Choroid plexus epithelial cell (primary cell): Measurements from ENCODE around the gene NPPB.

ENCODE experiments used
- DNase-seq: peaks from one replicate; pipeline ENCODE4 v3.0.0-alpha.2; 2010; ENCODE audit warnings: low read depth
- H3K4me3 ChIP-seq: 2 replicates; pipeline ENCODE4 v1.5.1; 2011; ENCODE audit warnings: low read depth, mild to moderate bottlenecking, control low read depth, low read length, moderate library complexity
- TF ChIP-seq, protein P1 (sequence below): conservative IDR thresholded peaks from 2 replicates; pipeline ENCODE4 v1.5.1; 2011; ENCODE audit warnings: low read depth, mild to moderate bottlenecking, control low read depth, inconsistent platforms, low read length, moderate library complexity

The NPPB gene

DNA sequence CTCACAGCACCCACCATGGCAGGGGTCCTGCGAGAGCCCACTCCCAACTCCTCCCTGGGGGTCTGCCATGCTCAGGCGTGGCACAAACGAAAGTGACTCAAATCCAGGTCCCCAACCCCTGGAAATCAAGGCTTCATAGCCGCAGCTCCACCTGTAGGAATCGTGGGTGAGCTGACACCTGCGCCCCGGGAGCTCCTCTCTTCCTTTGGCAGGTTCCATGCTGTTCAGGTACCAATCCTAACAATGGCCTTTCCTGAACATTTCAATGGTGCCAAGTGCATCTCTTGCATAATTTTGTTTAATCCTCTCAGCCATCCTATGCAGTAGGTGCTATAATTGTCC lies 28.9 kb upstream of the NPPB start:
- DNase-seq = no peak
- no peak overlapping the region for H3K4me3 ChIP-seq
- TF ChIP-seq, protein P1, sequence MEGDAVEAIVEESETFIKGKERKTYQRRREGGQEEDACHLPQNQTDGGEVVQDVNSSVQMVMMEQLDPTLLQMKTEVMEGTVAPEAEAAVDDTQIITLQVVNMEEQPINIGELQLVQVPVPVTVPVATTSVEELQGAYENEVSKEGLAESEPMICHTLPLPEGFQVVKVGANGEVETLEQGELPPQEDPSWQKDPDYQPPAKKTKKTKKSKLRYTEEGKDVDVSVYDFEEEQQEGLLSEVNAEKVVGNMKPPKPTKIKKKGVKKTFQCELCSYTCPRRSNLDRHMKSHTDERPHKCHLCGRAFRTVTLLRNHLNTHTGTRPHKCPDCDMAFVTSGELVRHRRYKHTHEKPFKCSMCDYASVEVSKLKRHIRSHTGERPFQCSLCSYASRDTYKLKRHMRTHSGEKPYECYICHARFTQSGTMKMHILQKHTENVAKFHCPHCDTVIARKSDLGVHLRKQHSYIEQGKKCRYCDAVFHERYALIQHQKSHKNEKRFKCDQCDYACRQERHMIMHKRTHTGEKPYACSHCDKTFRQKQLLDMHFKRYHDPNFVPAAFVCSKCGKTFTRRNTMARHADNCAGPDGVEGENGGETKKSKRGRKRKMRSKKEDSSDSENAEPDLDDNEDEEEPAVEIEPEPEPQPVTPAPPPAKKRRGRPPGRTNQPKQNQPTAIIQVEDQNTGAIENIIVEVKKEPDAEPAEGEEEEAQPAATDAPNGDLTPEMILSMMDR = no peak

DNA sequence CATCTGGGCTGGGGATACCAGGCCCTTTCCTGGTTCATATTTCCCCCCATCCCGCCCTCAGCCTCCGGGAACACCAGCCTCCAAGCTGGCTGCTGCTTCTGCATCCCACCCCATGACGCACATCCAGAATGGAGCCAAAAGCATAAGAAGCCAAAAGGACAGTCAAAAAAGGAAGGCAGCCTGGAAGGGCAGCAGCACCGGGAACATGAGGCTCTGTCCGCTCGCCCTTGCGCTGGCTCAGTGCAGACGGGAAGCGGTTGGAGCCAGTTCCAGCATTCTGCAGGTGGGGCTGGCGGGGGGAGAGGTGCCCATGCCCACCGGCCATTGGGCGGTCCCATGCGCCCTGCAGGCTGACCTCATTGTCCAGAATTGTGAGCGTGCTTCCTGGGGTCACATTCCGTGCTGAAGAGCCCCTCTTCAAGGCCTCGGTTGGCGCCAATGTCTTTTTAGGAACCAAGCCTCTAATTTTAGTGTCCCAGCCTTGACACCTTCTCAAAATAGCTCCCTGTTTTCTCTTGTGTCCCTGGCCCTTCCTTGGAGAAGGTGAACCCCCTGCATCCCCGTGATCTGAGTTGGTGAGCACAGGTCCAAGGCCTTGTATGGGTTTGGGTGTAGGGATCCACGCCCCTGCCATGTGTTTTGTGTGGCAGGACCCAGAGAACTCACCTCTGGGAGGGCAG lies 28.4 kb upstream of the NPPB start:
- no peak overlapping the region for H3K4me3 ChIP-seq
- TF ChIP-seq, protein P1 = no peak
- no peak for DNase-seq

DNA sequence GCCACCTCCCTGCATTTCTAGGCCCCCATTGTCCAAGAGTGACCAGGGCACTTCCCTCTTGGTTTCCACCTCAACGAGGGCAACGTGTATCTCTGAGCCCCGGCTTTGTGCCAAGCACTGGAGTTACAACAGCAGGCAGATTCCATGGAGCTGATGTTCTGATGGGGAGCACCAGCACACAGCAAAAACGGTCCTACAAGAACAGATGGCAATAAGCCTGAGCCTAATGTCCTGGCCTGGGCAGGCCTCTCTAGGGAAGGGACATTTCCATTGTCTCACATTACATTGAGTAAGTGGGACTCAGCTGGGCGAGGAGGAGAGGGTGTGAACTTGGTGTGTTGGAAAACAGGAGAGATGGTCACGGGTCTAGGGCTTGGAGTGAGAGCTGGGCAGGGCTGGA lies 27.2 kb upstream of the NPPB start:
- no peak overlapping the region for H3K4me3 ChIP-seq
- TF ChIP-seq, protein P1 = no peak
- DNase-seq = no peak

DNA sequence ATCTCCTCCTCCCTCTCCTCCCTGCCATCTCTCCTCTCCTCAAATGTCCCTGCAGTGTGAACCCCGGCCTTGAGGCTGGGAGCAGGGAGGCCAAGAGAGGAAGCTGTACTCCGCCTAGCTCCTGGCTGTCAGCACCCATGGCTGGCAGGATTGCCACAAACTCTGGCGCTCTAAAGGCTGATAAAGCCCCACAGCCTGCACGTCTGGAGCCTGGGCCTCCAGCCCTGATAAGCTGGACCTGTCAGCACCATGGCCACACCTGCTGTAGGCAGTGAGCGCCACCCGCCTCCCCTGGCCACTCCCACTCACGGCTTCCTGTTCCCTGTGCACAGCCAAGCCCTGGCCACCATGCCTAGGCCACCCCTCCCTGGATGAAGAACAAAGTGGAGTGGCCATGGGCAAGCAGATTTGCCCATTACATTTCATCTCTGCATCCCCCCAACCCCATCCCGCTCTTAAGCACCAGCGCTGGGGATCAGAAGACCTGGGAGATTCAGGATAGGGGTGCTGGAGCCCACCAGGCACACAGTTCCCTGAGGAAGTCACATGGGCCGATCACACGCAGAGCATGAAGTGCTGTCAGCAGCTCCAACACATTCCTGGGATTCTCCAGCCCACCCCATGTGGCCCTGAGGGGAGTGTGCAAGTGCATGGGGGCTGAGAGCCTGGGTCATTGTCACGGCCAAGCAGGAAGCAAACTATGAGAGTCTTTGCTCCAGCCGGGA lies 24.2 kb upstream of the NPPB start:
- no peak overlapping the region for H3K4me3 ChIP-seq
- TF ChIP-seq, protein P1 = no peak
- DNase-seq = no peak

DNA sequence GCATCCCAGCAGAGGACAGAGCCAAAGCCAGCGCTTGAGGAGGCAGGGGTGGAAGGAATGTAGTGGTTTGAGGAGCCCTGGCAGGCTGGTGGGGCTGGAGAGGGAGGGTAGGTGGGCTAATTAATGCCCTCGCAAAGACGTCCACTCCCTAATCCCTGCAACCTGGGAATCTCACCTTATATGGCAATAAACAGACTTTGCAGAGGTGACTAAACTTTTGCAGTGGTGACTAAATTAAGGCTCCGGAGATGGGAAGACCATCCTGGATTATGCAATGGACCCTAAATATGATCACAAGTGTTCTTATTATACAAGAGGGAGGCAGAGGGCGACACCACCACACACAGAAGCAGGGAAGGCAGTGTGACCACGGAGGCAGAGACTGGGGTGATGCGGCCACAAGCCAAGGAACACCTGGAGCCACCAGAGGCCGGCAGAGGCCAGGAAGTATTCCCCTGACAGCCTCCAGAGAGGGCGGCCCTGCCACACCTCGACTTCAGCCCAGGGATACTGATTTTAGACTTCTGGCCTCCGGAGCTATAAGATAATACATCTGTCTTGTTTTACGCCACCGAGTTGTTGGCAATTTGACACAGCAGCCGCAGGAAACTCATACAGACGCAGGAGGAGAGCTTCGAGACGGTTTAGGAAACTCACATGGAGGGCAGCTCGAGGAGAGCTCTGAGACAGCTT lies 23.1 kb upstream of the NPPB start:
- H3K4me3 ChIP-seq = no peak overlapping the region
- TF ChIP-seq, protein P1 = no peak
- DNase-seq = no peak

DNA sequence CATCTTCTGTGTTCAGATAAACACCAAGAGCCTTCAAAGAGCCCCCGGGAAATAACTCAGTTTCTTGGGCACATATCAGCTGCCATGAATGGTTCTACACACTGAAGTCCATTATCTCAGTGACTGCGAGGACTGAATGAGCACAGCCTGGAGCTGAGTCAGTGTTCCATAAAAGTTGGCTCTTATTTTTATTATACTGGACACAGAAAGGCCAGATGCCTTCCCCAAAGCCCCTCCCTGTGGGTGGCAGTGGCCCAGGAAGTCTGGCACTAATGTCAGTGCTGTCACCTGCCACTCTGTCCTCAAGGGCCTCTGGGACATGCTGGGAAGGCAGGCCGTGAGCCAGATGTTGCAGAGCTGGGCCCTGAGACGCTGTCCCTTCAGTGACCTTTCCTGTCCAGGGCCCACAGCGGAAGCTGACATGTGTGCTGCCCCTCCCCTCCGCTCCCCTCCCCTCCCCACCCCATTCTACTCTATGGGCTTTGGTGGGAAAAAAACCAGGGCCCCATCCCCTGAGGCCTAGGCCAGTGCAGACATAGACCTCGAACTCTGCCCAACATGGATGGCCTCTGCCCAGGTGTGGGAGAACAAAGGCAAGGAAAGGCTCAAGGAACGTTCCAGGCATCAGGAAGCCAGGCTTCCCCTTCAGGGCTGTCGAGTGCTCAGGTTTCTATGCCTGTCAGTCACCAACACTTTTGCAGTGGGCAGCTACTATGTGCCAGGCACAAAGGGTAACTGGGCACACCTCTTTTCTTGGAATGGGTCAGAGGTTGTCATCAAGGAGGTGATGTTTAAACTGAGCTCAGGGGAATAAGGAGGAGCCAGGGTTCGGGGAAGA lies 22.4 kb upstream of the NPPB start:
- DNase-seq = no peak
- TF ChIP-seq, protein P1 = no peak
- H3K4me3 ChIP-seq = no peak overlapping the region
